Midbrain (tissue), 1 donor: ENCODE results near the gene HORMAD2.
A peak's percentile ranks its signal among the peaks of the same experiment; 100 is the strongest.
"Not testable (repeated sequence)": the region's sequence is repeated elsewhere in the genome, so short reads cannot be mapped to it uniquely, and the experiment has no call there.

Experiments
- DNase-seq: peaks from one replicate; lab custom pipeline; 2025; lab: John Stamatoyannopoulos, UW

The HORMAD2 gene

DNA sequence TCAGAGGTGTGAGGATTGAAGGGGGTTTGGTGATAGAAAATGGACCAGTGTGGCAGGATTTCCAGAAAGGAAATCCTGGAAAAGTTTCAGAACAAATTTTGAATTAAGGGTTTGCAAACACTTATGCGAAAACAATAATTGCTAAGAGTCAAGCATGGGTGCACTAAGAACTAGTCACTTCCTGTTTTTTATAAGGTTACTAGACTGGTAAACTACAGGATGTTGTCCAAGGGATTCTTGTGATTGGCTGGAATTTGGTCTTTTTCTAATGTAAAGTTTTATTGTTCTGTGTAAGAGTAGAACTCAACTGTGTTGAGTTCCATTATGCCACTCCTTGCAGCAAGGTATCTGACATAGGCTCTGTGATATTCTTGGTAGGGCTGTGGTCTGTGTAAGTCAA is 112.2 kb downstream of the HORMAD2 start:
- no peak for DNase-seq

DNA sequence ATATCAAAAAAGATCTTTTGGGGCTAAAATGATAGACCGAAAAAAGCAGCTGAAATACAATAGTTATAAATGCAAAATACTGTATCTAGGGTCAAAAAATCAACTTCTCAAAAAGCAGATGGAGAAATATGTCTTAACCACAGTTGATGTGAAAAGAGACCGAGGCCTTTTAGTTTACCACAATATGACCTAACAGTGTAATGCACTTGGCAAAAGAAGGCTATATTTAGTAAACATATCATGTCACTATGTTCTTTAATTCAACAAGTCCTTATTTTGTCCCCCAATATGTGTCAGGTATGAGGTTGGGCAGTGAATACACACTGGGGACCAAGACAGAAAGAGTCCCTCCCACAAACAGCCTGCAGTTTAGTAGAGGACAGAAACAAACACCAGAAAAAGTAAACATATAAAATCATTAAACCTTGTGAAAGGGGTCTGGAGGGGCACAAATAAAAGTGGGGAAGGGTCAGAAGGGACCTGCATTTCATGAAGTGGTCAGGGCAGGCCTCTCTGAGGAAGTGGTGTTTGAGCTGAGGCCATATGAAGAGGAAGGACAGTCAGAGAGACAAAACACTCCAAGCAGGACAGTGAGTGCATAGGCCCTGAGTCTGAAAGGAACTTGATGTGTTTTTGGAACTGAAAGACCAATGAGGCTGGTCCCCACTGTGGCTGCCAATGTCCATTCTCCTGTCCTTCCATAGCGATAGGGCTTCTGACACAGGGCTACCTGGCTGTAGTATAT is 112.9 kb downstream of the HORMAD2 start:
- DNase-seq, result no peak

DNA sequence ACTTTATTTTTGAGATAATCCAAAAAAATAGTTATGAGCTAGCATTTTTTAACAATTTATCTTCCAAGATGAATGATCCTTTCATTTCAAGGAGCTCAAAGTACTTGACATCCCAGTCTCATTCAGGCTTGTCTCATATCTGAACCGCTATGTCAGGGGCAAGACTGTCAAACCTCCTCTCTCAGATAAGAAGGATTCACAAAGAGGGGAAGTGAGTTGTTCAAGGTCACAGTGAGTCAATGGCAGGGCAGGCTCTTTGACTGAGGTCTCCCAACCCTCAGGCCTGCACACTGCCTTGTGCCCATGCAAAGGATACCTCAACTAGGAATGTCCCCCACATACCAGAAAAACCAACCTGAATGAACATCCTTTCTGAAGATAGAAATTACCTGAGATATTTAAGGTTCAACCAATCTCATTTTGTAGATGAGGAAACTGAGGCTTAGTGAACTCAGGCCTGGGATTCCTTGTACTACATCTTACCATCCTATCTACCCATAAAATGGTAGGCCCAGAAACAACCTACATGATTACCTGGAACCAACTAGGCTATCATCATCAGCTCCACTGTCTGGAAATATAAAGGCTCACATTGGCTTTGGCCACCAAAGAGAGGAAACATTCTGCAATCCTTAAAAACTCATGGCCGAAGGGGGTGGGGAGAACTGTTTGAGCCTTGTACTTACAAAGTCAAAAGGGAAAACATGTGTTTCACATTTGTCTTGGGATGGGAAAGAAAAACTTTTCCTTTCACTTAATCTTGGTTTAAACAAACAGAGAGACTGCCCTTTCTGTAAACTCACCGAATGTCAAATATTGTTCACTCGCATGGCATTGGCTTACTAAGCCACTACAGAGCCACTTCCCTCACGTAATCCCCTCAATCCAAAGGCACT is 115.2 kb downstream of the HORMAD2 start:
- no peak for DNase-seq

DNA sequence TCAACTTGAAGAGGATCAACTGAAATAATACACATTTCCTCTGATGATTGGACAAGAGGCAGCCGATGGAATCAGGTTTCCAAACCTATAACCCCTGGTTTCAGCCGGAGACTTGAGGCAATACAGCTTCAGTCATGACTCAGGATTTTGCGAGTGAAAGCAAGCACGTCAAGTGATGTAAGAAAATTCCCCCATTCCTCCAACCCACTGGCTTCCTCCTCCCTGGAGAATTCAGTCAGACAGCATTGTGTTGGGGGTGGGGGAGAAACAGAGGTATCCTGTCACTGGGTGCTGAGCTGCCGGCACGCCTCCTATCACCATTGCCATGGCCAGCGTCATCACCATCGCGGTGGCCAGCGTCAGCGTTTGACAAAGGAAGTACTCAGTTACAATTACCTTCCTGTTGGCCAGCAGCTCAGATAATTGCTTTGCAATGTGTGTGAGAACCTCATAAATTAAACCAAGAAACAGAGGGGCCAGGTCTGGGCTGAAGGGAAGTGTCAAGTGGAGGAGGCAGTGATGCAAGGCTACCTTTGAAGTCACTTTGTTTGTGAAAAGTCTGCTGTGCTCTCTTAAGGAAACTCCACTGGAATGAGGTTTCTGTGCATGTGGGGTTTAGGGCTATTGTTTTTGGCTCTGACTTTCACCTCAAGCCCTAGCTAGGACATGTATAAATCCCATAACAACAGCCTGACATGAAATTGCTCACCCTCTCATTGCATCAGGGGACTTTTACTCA is 116.0 kb downstream of the HORMAD2 start:
- no peak for DNase-seq

DNA sequence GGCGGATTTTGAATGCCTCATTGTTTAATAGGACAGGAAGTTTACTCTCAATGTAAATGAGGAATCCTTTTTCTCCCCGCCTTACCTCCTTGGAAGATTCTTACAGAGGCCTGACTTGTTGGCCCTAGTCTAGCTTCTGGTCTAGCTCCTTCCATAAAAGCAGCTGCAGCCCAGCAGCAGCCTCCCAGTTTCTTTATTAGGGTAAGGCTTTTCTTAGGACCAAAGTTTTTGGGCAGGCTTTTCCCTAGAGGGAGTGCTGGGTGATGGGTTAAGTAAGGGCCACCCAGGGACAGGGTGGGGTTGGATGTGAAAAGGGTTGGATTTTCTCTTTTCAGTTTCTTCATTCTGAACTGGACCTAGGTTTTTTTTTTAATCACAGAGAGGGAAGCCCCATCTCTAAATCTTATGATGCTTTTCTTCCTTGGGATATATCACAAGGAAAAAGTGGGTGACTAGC is 116.6 kb downstream of the HORMAD2 start:
- no peak for DNase-seq

DNA sequence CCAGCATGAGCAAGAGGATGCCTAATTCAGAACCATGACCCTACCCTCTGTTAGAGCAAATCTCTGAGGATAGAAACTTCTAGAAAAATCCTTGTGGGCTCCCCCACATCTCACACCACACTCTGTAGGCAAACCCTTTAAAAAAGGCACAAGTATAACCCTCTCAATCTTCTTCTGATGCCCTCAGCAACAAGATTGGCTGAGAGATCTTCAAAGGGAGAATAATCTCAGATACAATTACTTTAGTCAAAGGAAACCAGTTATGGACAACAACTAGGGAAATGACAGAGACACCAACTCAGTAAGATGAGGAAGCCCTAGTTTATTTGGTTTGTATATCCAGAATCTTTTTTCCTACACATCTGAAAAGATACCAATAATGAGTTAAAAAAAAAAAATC is 117.1 kb downstream of the HORMAD2 start:
- DNase-seq, result no peak

DNA sequence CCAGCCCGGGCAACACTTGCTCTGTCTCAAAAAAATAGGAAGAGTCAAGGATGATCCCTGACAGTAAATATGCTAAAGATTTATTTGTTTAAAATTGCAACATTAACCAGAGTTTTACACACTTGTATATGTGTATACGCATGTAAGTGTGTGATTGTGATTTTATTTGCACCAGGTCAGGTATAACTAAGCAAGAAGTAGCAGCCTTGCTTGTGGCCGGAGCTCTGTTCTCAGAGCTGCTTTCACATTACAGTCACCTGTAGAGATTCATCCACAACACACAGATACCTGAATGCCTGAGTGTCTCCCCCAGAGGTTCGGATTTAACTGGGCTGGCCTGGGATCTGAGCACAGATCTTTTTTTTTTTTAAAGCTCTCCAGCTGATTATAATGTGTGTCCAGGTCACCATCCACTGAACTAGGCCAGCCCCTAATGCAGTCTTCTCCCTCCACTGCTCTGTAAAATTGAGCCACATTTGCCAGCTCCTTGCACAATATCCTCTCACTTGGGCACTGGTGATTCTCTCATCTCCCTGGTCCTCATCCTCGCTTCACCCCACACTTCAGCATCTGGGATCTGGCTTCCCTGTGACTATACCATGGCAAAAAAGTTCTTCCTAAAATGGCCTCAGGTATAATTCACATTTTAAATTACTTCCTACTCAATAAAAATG is 118.0 kb downstream of the HORMAD2 start:
- DNase-seq, result no peak

DNA sequence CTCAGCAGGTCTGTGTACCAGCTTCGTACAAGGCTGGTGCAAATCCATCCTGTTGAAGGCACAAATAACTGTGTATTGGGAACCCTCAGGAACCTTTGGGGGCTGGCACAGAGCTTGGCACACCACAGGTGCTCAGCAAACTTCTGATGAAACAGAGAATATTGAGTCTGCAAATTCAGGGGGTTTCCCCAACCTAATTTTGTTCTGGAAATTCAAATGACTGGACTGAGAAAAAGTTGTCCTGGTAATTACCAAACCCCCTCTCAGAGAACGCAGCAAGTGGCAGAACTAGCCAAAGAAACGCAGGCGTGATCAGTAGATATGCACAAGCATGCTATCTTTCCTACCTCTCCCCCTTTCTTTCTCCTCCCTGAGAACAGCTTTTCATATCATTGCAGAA is 118.7 kb downstream of the HORMAD2 start:
- no peak for DNase-seq

DNA sequence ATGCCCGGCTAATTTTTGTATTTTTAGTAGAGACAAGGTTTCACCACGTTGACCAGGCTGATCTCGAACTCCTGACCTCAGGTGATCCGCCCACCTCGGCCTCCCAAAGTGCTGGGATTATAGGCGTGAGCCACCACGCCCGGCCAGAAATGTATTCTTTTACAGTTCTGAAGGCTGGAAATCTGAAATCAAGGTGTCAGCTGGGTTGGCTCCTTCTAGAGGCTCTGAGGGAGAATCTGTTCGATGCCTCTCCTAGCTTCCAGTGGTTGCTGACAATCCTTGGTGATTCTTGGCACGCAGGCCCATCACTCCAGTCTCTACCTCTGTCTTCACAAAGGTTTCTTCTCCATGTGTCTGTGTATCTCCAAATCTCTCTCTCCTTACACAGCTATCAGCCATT is 120.6 kb downstream of the HORMAD2 start:
- DNase-seq, result not testable (repeated sequence)

DNA sequence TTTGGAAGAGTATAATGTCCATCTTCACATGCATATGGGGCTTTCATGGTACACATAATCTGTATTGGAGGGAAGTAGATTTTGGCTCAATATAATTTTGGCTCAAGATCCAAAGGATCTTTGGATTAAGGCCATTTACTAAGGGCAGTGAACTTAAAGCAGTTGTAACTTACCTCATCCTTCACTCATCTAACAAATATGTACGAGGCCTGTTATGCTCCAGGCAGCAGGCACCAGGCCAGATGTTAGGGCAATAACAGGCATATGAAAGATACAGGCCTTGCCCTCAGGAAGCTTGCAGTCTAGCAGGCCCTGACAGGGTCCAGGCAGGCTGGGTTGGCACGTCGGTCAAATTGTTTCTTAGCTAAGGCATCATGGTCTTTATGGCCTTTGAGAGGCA is 121.7 kb downstream of the HORMAD2 start:
- no peak for DNase-seq

DNA sequence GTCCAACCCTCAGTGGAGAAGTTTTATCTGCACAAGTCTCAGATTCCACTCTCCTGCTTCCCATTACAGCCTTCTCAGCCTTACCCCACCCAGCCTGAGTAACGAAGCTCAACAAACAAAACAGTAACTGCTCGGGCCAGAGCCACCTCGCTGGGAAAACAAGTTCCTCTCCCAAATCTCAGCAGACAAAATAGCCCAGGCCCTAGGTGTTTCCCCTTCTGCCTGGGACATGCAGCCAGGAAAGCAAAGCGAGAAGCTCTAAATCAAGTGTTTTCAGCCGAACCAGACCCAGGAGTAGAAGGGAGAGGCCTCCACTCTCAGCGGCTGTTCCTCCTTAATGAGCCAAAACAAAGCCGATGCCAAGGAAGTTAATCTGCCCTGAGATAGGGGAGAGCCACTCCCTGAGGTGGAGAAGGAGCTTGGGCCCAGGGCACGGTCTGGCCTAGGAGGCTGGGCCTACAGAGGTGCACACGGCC is 122.3 kb downstream of the HORMAD2 start:
- DNase-seq, result no peak

DNA sequence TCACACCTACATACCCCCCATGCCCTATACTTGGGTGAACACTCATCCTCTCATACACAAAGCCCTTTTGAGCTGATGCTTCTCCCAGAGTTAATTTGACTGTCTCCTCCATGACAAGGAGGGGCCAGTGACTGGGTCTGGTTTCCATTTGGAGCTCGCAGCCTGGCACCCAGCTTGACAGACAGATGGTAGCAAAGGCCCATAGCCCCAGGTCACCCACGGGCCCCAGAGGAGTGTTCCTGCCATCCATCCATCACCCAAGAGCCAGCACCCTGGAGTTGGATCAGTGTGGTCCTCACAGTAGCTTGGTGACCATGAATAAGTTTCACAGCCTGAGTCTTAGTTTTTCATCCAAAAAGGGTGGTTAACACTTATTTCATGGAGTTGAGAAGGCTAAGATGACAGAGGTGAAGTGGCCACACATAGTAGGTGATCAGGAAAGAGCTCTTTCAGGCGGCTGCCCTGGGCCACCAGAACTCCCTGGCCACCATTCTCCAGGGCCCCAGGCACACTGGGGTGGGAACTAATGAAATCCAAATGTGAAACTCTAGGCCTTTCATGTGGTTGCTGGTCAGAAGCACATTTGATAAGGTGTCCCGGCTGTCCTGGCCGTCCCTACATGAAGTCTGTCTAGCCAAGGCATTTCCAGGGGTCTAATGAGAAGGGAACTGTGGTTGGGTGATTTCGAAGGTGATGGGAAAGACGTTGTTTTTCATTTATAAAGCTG is 123.9 kb downstream of the HORMAD2 start:
- no peak for DNase-seq

DNA sequence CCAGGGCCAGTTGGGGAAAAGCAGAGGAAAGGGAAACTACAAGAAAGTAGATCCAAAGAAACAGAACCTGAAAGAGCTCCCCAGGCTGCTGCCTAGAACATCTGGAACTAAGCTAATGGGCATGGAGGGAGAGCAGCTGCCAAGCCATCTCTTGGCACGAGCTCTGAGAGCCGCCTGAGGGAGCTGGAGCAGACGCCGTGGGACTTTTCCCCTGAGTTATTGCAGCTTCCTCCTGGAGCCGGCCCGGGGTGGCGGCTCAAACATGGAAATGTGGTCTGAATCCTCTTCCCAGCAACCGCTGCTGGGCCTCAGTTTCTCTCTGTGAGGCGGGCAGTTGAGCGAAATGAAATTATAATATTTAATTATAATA is 124.5 kb downstream of the HORMAD2 start:
- DNase-seq, result peak; percentile 27

DNA sequence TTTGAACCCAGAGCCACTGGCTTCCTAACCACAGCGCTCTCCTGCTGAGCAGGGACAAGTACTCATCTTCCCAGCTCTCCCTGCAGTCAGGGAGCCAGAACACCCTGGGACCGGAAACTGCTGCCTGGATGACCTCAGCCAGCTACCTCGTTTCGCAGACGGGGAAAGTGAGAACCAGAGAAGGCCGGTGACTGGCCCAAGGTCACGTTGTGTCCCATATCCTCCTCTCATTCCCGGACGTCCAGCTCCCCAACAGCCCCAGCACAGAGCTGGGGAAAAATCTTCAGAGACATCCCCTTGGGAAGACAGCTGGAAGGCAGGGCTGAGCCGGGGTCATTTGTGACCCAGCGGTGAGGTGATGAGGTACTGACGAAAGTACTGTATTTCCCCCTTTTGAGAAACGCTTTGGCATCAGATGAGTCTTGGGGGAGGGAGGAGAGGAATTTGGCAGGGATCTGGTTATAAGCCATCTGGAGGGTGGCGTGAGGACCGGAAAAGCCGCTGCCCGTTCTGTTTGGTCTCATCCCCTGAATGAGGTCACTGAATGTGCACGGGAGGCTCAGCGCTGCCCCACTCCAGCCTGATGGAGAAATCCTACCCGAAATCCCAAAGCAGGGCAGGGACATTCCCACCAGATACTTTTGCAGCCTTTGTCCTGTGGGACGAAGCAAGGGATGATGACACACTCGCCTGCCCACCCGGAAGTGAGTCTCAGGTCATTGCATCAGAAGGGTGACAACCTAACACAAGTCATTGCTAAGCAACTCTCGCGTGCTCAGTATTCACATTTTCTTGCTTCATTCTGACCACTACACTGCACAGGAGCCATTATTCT is 125.2 kb downstream of the HORMAD2 start:
- no peak for DNase-seq

DNA sequence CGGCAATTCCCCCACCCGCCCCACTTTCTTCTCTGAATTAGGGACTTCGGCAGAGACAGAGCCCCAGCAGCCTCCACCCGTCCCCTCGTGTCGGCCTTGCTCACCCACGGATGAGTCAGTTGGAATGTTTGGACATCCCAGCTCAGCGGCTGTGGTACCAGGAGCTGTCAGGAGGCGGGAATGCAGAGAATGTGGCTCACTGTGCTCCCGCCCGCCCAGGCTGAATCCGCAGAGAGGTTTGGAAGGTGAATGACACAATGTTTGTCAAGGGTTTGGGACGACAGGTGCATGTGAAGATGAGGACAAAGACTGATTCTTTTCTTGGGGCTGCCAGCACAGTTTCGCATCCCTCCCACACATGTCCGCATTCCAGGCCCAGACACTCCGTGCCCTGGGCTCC is 126.7 kb downstream of the HORMAD2 start:
- no peak for DNase-seq

DNA sequence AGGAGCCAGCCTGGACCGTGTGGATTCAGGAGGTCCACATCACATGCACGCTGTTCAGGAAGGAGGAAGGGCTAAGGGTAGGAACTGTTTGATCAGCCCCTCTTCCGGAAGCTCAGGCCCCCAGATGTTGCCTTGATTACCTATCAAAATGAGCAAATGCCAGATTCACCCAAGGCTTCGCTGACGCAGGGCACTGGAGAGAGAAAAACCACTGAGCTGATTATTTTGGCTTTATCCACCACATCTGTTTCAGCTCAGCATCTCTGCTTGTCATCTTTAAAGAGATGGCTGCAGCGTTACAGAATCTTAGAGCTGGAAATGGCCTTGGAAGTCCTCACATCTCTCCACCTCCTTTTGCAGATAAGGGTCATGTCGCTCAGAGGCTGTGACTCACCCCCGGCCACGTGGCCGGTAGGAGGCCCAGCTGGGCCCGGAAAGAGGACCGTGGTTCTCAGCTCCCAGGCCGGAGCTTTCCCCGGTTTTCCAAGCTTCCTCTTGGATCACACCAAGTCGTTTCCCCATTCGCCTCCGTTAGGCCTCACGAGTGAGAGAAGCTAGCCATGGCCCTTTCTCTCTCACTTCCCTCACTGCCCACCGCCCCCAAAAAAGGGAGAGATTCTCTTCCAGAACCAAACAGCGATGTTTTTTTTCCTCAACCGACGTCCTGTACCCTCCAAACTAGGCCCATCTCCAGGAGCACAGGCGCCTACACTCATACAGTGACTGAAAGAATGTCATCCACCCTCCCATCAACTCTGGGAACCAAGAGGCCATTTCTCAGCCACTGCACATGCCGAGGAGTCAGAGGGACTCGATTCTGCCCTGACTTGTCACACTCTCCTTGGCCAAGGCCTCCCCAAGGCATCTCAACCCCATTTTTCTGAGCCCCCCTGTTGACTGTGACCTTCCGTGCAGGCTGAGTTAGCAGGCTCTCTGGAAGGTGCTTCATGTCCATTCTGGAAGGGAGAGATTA is 128.7 kb downstream of the HORMAD2 start:
- no peak for DNase-seq

DNA sequence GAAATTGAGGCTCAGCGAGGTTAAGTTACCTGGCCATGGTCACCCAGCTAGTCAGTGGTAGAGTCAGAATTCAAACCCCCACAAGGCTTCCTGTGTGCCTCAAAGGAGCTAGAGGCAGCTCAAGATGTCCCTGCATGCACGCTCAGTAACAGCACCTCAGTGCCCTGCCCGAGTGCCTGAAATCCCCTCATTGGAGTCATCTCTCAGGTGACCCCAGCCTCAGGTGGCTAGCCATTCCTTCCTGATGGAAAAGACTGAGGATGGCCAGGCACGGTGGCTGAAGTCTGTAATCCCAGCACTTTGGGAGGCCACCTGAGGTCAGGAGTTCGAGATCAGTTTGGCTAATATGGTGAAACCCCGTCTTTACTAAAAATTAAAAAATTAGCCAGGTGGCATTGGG is 129.4 kb downstream of the HORMAD2 start:
- DNase-seq, result no peak

DNA sequence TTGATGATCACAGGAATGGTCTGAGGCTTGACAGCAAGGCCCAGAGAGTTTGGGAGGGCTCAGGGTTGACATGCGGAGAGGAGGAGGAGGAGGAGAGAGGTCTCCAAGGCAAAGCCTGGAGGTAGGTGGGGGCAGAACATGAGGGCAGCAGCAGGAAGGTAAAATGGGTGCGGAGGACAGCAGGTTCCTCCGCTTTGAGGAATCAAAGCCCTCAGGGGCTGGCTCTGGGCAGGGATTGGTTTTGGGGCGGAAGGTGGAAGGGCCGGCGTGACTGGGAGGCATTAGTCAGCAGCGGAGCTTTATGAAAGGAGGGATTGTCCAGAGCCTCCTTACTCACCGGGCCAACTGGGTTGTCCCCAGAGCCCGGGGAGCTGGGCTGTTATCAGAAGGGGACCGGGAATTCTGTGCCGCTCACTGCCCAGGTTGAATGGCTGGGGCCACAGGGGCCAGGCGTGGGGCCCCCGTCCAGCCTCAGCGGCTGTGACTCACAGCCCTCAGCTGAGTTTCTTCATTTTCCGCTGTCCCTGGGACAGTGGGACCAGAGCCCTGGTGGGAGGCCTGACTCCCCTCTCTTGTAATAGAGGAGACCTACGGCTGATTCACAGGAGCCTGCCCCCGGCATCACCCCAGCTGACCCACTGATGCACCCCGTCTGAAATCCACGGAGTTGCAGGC is 130.1 kb downstream of the HORMAD2 start:
- DNase-seq, result peak; percentile 18
